ENCODE results near the gene SLC10A6.

SLC10A6 gene

DNA sequence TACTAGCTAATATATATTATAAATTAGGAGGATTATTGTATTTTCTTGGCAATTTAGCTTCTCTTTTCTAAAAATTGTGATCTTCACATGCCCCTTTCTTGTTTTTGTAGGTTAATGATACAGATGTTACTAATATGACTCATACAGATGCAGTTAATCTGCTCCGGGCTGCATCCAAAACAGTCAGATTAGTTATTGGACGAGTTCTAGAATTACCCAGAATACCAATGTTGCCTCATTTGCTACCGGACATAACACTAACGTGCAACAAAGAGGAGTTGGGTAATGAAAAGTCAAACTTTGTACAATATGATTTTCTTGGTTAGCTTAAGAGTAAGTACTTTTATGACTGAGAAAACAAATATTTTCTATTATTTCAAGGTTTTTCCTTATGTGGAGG is 74.1 kb downstream of the SLC10A6 start:
- DNase-seq, result no peak
